NK-92 treated with Interleukin-12 subunit alpha and Interleukin-12 subunit beta, amount 100 ng/mL, for 24 hours (cell line): ENCODE measurements around the gene CD79B.
"Not testable (repeated sequence)": the region's sequence is repeated elsewhere in the genome, so short reads cannot be mapped to it uniquely, and the experiment has no call there.

ENCODE experiments used
- DNase-seq: peaks from one replicate; lab custom pipeline; 2025; lab: John Stamatoyannopoulos, UW

Gene CD79B

GRCh38 chr17:63911041-63911635, 21.0 kb downstream of the CD79B start, which contains the start of gene CSHL1:
TSS of gene CSHL1 (minus strand) at chr17:63911258. CDS start at chr17:63911196, 62 bp downstream.
- no peak for DNase-seq

GRCh38 chr17:63910096-63910495, 22.0 kb downstream of the CD79B start:
- DNase-seq: no peak

GRCh38 chr17:63909586-63909985, 22.5 kb downstream of the CD79B start:
- DNase-seq: not testable (repeated sequence)

GRCh38 chr17:63907161-63907778, 24.9 kb downstream of the CD79B start:
- not testable (repeated sequence) for DNase-seq

GRCh38 chr17:63904796-63905195, 27.3 kb downstream of the CD79B start:
- not testable (repeated sequence) for DNase-seq

- DNase-seq: not testable (repeated sequence)
These were observed 28.3 kb downstream of the CD79B start for GRCh38 chr17:63903787-63904201.

GRCh38 chr17:63901971-63902370, 30.2 kb downstream of the CD79B start:
- not testable (repeated sequence) for DNase-seq

DNA sequence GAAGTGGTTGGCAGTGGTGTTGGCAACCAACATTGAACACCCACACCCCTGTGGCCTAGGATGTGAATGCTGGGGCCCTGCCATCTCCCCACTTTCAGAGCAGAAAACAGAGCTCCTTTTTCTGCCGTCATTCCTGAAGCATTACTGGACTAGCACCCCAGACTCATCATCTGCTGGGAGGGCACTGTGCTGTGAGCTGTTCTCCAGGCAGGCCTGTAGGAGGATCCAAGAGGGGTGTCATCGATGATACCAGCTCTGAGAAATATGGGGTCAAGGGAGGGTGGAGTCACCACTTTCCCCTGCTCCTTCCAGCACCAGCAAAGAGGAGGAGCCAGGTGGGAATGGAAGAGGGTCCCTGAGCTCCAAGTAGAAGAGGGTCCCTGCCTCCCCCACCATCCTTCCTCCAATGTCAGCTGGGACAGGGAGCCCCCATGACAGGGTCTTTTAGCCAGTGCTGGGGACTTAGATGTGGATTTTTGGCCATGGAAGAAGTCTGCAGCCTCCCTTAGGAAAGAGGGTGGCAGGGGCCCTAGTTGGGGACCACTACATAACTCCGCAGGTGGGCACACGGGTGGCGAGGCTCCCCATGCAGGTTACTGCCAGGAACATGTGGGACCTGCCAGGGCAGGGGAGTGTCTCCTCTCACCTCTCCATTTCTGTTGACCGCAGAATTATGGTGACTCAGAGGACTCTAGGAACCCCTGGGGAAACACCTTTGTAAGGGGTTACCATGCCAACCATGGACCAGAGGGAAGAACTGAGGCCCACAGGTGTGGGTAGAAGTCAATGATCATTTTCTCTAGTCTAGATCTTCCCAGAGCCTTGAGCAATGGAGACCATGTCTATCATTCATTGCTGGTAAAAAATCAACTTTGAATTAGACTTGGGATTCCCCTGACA, 33.0 kb downstream of the CD79B start:
- DNase-seq: peak; percentile 25

GRCh38 chr17:63896524-63897354, 35.4 kb downstream of the CD79B start, which contains the start of gene CSH1:
TSS of gene CSH1 (minus strand) at chr17:63896574. CDS start at chr17:63896511, 63 bp downstream.
- DNase-seq: not testable (repeated sequence)

DNA sequence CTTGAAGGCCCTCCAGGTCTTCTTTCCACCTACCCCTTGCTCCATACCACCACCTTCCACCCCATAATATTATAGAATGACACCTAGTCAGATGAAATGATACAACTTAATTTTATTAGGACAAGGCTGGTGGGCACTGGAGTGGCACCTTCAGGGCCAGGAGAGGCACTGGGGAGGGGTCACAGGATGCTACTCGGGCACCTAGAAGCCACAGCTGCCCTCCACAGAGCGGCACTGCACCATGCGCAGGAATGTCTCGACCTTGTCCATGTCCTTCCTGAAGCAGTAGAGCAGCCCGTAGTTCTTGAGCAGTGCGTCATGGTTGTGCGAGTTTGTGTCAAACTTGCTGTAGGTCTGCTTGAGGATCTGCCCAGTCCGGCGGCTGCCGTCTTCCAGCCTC, 37.3 kb downstream of the CD79B start:
- not testable (repeated sequence) for DNase-seq

- DNase-seq: not testable (repeated sequence)
These were observed 38.1 kb downstream of the CD79B start for GRCh38 chr17:63894021-63894420.

GRCh38 chr17:63892316-63893037, 39.7 kb downstream of the CD79B start:
- not testable (repeated sequence) for DNase-seq

DNA sequence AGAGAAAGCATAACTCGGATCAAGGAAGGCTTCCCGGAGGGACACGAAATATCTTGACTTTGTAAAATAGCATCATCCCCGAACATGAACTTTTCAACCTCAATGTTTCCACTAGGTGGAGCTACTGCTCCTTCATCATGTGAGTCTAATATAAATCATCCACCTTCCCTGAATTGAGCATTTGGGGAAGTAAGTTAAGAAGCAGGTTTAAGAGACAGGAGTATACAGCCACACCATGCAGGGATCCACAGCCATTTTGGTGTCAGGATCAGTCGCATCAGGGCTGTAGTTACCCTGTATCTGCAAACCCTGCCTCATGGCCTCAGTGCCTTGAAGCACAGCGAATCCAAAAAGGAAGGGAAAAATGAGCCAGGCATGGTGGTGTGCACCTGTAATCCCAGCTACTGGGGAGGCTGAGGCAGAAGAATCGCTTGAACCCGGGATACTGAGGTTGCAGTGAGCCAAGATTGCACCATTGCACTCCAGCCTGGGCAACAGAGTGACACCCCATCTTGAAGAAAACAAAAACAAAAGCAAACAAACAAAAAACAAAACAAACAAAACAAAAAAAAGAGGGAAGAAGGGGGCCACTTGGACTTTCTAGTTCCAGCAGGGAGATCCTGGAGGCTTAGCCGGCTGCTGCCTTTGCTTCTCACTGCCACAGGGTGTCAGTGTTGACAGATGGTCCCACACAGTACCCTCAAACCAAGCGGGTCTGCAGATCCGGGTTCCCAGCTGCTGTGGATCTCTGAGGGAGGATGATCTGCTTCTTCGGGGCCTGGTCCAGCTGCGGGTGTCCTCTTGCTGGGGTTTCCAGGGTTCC, 42.9 kb downstream of the CD79B start:
- DNase-seq: not testable (repeated sequence)

DNA sequence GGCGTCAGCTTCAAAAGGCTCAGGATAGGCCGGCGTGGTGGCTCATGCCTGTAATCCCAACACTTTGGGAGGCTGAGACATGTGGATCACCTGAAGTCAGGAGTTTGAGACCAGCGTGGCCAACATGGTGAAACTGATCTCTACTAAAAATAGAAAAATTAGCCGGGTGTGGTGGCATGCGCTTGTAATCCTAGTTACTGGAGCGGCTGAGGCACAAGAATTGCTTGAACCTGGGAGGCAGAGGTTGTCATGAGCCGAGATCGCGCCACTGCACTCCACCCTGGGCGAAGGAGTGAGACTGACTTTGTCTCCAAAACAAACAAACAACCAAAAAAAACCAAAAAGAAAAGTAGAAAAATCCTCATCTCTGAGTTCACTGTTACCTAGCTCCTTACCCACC, 47.0 kb downstream of the CD79B start:
- DNase-seq: not testable (repeated sequence)

- not testable (repeated sequence) for DNase-seq
These were observed 49.5 kb downstream of the CD79B start for GRCh38 chr17:63882626-63883126.

DNA sequence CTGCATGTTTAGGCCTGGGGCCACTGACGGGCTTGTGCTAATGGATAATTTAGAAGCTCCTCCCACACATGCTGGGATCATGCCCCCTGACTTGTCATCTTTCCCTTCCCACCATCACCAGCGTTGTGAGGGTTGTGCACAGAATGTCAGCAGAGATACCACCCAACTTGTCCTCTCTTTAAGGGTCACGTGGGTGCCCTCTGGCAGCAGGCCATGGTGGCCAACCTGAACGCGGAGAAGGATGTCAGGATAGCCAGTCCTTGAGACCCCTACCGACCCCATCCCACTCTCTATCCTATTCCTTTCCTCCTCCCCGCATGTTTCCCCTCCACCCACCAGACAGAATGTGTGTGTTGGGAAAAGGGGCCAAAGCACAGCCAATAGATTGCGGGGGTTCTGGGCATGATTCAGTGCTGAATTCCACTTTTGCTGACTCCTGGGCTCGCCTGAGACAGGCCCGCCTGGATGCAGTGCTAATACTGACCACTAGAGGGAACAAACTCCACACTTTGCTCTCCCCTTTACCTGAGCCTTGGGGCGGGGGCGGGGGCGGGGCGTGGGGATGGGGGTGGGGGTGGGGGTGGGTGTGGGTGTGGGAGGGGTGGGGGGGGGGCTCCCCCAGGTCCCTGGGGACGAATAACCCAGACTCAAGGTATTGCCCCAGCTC, 50.1 kb downstream of the CD79B start, which contains the start of gene GH2:
TSS of gene GH2 (minus strand) at position 10 of the 667 bp plus-strand sequence. CDS start 143 bp downstream, outside the sequence.
- DNase-seq: peak; percentile 11

DNA sequence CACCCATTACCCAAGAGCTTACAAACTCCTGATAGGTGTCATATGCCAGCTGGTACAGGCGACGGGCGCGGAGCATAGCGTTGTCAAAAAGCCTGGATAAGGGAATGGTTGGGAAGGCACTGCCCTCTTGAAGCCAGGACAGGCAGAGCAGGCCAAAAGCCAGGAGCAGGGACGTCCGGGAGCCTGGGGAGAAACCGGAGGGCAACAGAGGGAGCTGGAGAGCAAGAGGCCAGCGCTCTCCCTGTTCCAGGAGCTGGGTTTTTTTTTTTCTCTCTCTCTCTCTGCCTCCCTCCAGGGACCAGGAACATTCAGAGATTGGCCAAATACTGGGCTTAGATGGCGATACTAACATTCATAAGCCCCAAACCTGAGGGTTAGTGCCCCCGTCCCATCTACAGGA, 50.8 kb downstream of the CD79B start:
- not testable (repeated sequence) for DNase-seq

GRCh38 chr17:63880706-63881105, 51.4 kb downstream of the CD79B start:
- no peak for DNase-seq
